Stimulated activated CD8-positive, alpha-beta memory T cell treated with anti-CD3 and anti-CD28 coated beads, Interleukin-4, amount 100 ng/mL, for 48 hours (primary cell): Measurements from ENCODE around the gene YIPF7.
A peak's percentile ranks its signal among the peaks of the same experiment; 100 is the strongest.

Source experiments
- DNase-seq: peaks from one replicate; pipeline ENCODE4 v3.0.0-alpha.2; 2020

Gene YIPF7

GRCh38 chr4:44651425-44651824, at the start of gene YIPF7:
YIPF7 (minus strand) TSS chr4:44651625; CDS start chr4:44650100, 1,525 bp downstream.
- no peak for DNase-seq

GRCh38 chr4:44701037-44701436, 49.6 kb upstream of the YIPF7 start:
- no peak for DNase-seq

GRCh38 chr4:44700427-44700826, 49.0 kb upstream of the YIPF7 start:
- DNase-seq, result no peak

GRCh38 chr4:44684648-44685047, 33.2 kb upstream of the YIPF7 start:
- DNase-seq, result no peak

- no peak for DNase-seq
Observed at GRCh38 chr4:44679060-44679459, 27.6 kb upstream of the YIPF7 start.

GRCh38 chr4:44678094-44679041, 26.9 kb upstream of the YIPF7 start, which contains the start of gene GUF1:
GUF1 (plus strand) TSS chr4:44678420; CDS start chr4:44678623, 203 bp downstream.
- peak; percentile 88 for DNase-seq

GRCh38 chr4:44675366-44675765, 23.9 kb upstream of the YIPF7 start:
- no peak for DNase-seq

- no peak for DNase-seq
Observed at GRCh38 chr4:44674471-44674870, 23.0 kb upstream of the YIPF7 start.

- DNase-seq, result no peak
Observed at GRCh38 chr4:44671636-44672035, 20.2 kb upstream of the YIPF7 start.

GRCh38 chr4:44670506-44671199, 19.2 kb upstream of the YIPF7 start:
- DNase-seq, result no peak

- DNase-seq, result no peak
Observed at GRCh38 chr4:44668526-44668925, 17.1 kb upstream of the YIPF7 start.

- no peak for DNase-seq
Observed at GRCh38 chr4:44663539-44664263, 12.3 kb upstream of the YIPF7 start.

GRCh38 chr4:44662623-44663005, 11.2 kb upstream of the YIPF7 start:
- no peak for DNase-seq

GRCh38 chr4:44661940-44662622, 10.7 kb upstream of the YIPF7 start:
- DNase-seq, result no peak

- no peak for DNase-seq
Observed at GRCh38 chr4:44660396-44660795, 9.0 kb upstream of the YIPF7 start.

GRCh38 chr4:44652002-44652401, 577 bp upstream of the YIPF7 start:
- DNase-seq, result no peak

- DNase-seq, result no peak
Observed at GRCh38 chr4:44646151-44646550, 5.3 kb downstream of the YIPF7 start.

GRCh38 chr4:44638091-44638490, 13.3 kb downstream of the YIPF7 start:
- DNase-seq, result no peak

- no peak for DNase-seq
Observed at GRCh38 chr4:44632733-44633132, 18.7 kb downstream of the YIPF7 start.

GRCh38 chr4:44632089-44632488, 19.3 kb downstream of the YIPF7 start:
- DNase-seq, result no peak

- peak; percentile 38 for DNase-seq
Observed at GRCh38 chr4:44629280-44629866, 22.1 kb downstream of the YIPF7 start.

- DNase-seq, result no peak
Observed at GRCh38 chr4:44623676-44624075, 27.7 kb downstream of the YIPF7 start.
